Caco-2 (cell line): ENCODE results near the gene ANP32E. TPM values are rescaled to one million over a fixed set of nuclear protein-coding genes. Genes with fewer than 3 reads are reported as not detected.

ENCODE experiments used
- BruUV-seq: library from RNA; stranded (reverse); fragments of 400-500 nt; replicated peaks from 2 replicates; lab custom pipeline; 2021; lab: Mats Ljungman, UMichigan
- CTCF ChIA-PET: fragments of 300-600 bp; sonication (Branson Sonifier 250); formaldehyde crosslinking; loops from one replicate; lab custom pipeline; 2022; ENCODE audit warnings: antibody characterized with exemption; lab: Charles Lee
- POLR2A ChIA-PET: fragments of 300-600 bp; sonication (Branson Sonifier 250); formaldehyde crosslinking; loops from one replicate; lab custom pipeline; 2022; ENCODE audit warnings: antibody characterized with exemption; lab: Charles Lee
- DNase-seq, 2 experiments: peaks; one replicate each; pipeline versions ENCODE4 v3.0.0 to v3.0.0-alpha.2; 2020 to 2022
- H3K27me3 ChIP-seq: replicated peaks from 2 replicates; pipeline ENCODE4 v1.6.0; 2011; ENCODE audit warnings: low read length; ENCODE audit not compliant: control insufficient read depth, insufficient read depth
- H3K36me3 ChIP-seq: 2 replicates; pipeline ENCODE4 v1.5.1; 2011; ENCODE audit warnings: low read length; ENCODE audit not compliant: control insufficient read depth, insufficient read depth
- H3K4me1 ChIP-seq: fragments of 250-450 bp; sonication (Bioruptor Pico); 2 replicates; pipeline ENCODE4 v1.5.1; 2020; ENCODE audit warnings: mild to moderate bottlenecking
- H3K4me3 ChIP-seq: 2 replicates; pipeline ENCODE4 v1.5.1; 2011; ENCODE audit warnings: low read depth, mild to moderate bottlenecking, control low read depth, low read length
- H3K9me3 ChIP-seq: fragments of 250-450 bp; sonication (Bioruptor Pico); 2 replicates; pipeline ENCODE4 v1.5.1; 2020; ENCODE audit warnings: mild to moderate bottlenecking, moderate library complexity
- H3K27ac Mint-ChIP-seq: one replicate; pipeline ENCODE4 v1.8.0; 2022; ENCODE audit warnings: mixed read lengths; ENCODE audit not compliant: unreplicated experiment
- H3K27me3 Mint-ChIP-seq: one replicate; pipeline ENCODE4 v1.8.0; 2022; ENCODE audit warnings: mixed read lengths; ENCODE audit not compliant: insufficient read depth, unreplicated experiment
- H3K36me3 Mint-ChIP-seq: one replicate; pipeline ENCODE4 v1.8.0; 2022; ENCODE audit warnings: mild to moderate bottlenecking, mixed read lengths; ENCODE audit not compliant: insufficient read depth, unreplicated experiment
- H3K4me1 Mint-ChIP-seq: one replicate; pipeline ENCODE4 v1.8.0; 2022; ENCODE audit warnings: low read depth, mixed read lengths; ENCODE audit not compliant: unreplicated experiment
- H3K4me3 Mint-ChIP-seq: one replicate; pipeline ENCODE4 v1.8.0; 2022; ENCODE audit warnings: mild to moderate bottlenecking, moderate library complexity, mixed read lengths; ENCODE audit not compliant: unreplicated experiment
- H3K9me3 Mint-ChIP-seq: one replicate; pipeline ENCODE4 v1.8.0; 2022; ENCODE audit warnings: mixed read lengths; ENCODE audit not compliant: unreplicated experiment
- intact Hi-C: fragments of 100-400 bp; cut with micrococcal nuclease; formaldehyde crosslinking; loops from one replicate; pipeline ENCODE4 v1.10.0; 2022; ENCODE audit not compliant: unreplicated experiment
- total RNA-seq: library from RNA; stranded (reverse); gene quantifications from 2 replicates; pipeline ENCODE4 v1.2.3, GENCODE V29; 2022
- TF ChIP-seq, protein P1 (sequence below), 2 experiments: fragments of 200-600 bp in 1 of 2; IDR thresholded peaks; 1 replicate in 1 of 2; 2 replicates in 1 of 2; pipeline versions ENCODE4 v1.5.1 to v1.8.0; 2011 to 2022; ENCODE audit warnings: antibody characterized with exemption in 1 of 2, control low read depth in 1 of 2, inconsistent platforms in 1 of 2, low read depth in 1 of 2, low read length in 1 of 2, mild to moderate bottlenecking in 1 of 2, moderate library complexity in 1 of 2; ENCODE audit not compliant: insufficient read depth in 1 of 2, severe bottlenecking in 1 of 2, unreplicated experiment in 1 of 2

The ANP32E gene
- total RNA-seq, 1 experiment from 2014 or later = 26.8 TPM

DNA sequence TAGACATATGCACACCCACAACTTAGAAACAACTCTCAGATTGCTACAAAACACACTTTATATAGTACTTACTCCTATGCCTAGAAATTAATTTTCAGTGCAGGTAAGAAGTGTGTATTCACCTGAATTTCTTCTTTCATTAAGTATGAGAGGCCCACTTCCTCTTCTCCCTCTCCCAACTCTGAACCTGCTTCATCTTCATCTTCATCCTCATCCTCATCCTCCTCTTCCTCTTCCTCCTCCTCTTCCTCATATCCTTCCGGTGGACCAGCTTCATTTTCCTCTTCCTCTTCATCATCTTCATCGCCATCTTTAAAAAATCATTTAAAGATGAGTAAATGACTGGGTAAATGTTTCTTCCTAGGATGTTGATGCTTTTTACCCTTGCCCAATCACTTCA is 9.4 kb downstream of the ANP32E start:
- no peaks in the 10 kb centered on the region for H3K9me3 ChIP-seq
- BruUV-seq = no TSS peak
- ChIA-PET CTCF (no interaction called here), POLR2A (interaction anchor here (0.7 kb wide), 1 partner anchor 121 kb away, joined by 5 read pairs; no protein-coding TSS in a partner anchor)
- H3K36me3 ChIP-seq = no peaks in the 10 kb centered on the region
- H3K36me3 Mint-ChIP-seq = peaks cover 35% of the 10 kb centered on the region
- H3K4me3 ChIP-seq = no peak overlapping the region
- H3K4me1 Mint-ChIP-seq = no peaks in the 10 kb centered on the region
- DNase-seq = no peak
- H3K9me3 Mint-ChIP-seq = no peaks in the 10 kb centered on the region
- H3K27me3 ChIP-seq = no peaks in the 10 kb centered on the region
- no peaks in the 10 kb centered on the region for H3K27me3 Mint-ChIP-seq
- H3K27ac Mint-ChIP-seq = no peak overlapping the region
- TF ChIP-seq, protein P1, sequence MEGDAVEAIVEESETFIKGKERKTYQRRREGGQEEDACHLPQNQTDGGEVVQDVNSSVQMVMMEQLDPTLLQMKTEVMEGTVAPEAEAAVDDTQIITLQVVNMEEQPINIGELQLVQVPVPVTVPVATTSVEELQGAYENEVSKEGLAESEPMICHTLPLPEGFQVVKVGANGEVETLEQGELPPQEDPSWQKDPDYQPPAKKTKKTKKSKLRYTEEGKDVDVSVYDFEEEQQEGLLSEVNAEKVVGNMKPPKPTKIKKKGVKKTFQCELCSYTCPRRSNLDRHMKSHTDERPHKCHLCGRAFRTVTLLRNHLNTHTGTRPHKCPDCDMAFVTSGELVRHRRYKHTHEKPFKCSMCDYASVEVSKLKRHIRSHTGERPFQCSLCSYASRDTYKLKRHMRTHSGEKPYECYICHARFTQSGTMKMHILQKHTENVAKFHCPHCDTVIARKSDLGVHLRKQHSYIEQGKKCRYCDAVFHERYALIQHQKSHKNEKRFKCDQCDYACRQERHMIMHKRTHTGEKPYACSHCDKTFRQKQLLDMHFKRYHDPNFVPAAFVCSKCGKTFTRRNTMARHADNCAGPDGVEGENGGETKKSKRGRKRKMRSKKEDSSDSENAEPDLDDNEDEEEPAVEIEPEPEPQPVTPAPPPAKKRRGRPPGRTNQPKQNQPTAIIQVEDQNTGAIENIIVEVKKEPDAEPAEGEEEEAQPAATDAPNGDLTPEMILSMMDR (IDR thresholded peaks at IDR 0.05; ENCODE audit: insufficient read depth in 1 of 2, low read depth in 1 of 2, low read length in 1 of 2, severe bottlenecking in 1 of 2, unreplicated experiment in 1 of 2) = no peak
- H3K4me3 Mint-ChIP-seq = no peak overlapping the region
- intact Hi-C loops = no loop called here
- H3K4me1 ChIP-seq = no peaks in the 10 kb centered on the region

DNA sequence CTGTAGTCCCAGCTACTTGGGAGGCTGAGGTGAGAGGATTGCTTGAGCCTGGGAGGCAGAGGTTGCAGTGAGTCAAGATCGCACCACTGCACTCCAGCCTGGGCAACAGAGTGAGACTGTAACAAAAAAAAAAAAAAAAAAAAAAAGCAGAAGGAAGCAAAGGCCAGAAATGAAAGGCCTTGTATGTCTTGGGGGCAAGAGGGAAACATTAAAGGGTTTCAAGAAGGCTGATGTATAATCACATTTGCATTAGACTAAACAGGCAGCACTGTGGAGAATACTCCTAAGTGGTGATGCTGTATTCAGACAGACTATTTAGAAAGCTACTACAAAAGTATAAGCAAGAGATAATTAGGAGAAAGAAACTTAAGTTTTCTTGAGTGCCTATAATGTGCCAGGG is 10.4 kb downstream of the ANP32E start:
- DNase-seq = no peak
- CTCF ChIA-PET = no interaction called here
- Mint-ChIP-seq H3K27ac (no peak overlapping the region), H3K4me3 (no peak overlapping the region), H3K27me3 (no peaks in the 10 kb centered on the region), H3K36me3 (peaks cover 35% of the 10 kb centered on the region), H3K9me3 (no peaks in the 10 kb centered on the region), H3K4me1 (no peaks in the 10 kb centered on the region)
- no peaks in the 10 kb centered on the region for H3K9me3 ChIP-seq
- H3K4me1 ChIP-seq = no peaks in the 10 kb centered on the region
- intact Hi-C loops = no loop called here
- POLR2A ChIA-PET = no interaction called here
- no peaks in the 10 kb centered on the region for H3K27me3 ChIP-seq
- TF ChIP-seq, protein P1 (IDR thresholded peaks at IDR 0.05; ENCODE audit: insufficient read depth in 1 of 2, low read depth in 1 of 2, low read length in 1 of 2, severe bottlenecking in 1 of 2, unreplicated experiment in 1 of 2) = no peak
- no peak overlapping the region for H3K4me3 ChIP-seq
- no TSS peak for BruUV-seq
- no peaks in the 10 kb centered on the region for H3K36me3 ChIP-seq

DNA sequence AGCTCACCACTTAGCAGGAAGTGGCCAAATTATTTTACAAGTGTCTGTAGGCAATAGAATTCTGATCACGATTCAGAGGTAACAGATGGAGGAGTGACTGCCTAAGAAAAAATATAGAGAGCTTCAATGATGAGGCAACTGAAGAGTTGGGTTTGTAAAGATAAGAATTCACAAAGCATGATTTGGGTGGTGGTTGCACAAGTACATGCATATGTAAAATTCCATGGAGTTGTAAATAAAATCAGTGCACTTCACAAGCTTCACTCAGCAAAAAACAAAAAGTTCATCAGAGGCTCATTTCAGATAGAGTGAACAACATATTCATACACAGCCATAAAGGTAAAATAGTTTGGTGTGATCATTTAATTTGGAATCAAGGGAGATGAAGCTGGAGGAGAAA is 10.9 kb downstream of the ANP32E start:
- Histone ChIP-seq H3K36me3 (no peaks in the 10 kb centered on the region), H3K4me1 (no peaks in the 10 kb centered on the region), H3K9me3 (no peaks in the 10 kb centered on the region), H3K27me3 (no peaks in the 10 kb centered on the region), H3K4me3 (no peak overlapping the region)
- no TSS peak for BruUV-seq
- CTCF ChIA-PET = no interaction called here
- POLR2A ChIA-PET = interaction anchor here (0.6 kb wide), 1 partner anchor 1107 kb away, joined by 3 read pairs; no protein-coding TSS in a partner anchor
- Mint-ChIP-seq H3K9me3 (no peaks in the 10 kb centered on the region), H3K36me3 (peaks cover 35% of the 10 kb centered on the region), H3K4me3 (no peak overlapping the region), H3K27me3 (no peaks in the 10 kb centered on the region), H3K4me1 (no peaks in the 10 kb centered on the region), H3K27ac (no peak overlapping the region)
- no peak for DNase-seq
- intact Hi-C loops = no loop called here
- TF ChIP-seq, protein P1 (IDR thresholded peaks at IDR 0.05; ENCODE audit: insufficient read depth in 1 of 2, low read depth in 1 of 2, low read length in 1 of 2, severe bottlenecking in 1 of 2, unreplicated experiment in 1 of 2) = no peak
